Fibroblast of lung (primary cell): ENCODE results near the gene B4GALT6.

ENCODE experiments used
- EZH2 ChIP-seq: IDR thresholded peaks from 2 replicates; pipeline ENCODE4 v1.5.1; 2012; ENCODE audit warnings: low read length, control low read depth, mild to moderate bottlenecking; ENCODE audit errors: missing control alignments
- TF ChIP-seq, protein P1 (sequence below), 2 donors: IDR thresholded peaks in 1 of 2; conservative IDR thresholded peaks in 1 of 2; 1 replicate in 1 of 2; 2 replicates in 1 of 2; pipeline ENCODE4 v1.5.1; 2011 to 2012; ENCODE audit warnings: low read length in 2 of 2, control low read depth in 1 of 2, inconsistent platforms in 1 of 2, low read depth in 1 of 2, mild to moderate bottlenecking in 1 of 2

DNA sequence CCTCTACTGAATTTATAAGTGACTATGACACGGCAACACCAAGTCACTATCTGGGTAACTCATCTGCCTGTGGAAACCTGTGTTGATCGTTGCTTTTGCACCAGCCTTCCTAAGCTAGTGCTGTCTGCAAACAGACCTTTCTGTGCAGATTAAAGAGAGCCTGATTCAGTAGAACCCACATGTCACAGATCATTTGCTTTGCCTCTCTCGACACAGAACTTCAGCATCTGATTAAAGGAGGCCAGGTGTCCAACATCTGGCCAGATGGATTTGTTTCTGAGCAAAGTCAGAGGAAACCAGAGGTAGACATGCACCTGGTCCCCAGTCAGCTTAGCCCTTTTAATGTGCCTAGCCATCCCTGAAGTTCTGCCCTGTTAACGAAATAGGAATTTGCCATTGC lies 107.7 kb downstream of the B4GALT6 start:
- TF ChIP-seq, protein P1, sequence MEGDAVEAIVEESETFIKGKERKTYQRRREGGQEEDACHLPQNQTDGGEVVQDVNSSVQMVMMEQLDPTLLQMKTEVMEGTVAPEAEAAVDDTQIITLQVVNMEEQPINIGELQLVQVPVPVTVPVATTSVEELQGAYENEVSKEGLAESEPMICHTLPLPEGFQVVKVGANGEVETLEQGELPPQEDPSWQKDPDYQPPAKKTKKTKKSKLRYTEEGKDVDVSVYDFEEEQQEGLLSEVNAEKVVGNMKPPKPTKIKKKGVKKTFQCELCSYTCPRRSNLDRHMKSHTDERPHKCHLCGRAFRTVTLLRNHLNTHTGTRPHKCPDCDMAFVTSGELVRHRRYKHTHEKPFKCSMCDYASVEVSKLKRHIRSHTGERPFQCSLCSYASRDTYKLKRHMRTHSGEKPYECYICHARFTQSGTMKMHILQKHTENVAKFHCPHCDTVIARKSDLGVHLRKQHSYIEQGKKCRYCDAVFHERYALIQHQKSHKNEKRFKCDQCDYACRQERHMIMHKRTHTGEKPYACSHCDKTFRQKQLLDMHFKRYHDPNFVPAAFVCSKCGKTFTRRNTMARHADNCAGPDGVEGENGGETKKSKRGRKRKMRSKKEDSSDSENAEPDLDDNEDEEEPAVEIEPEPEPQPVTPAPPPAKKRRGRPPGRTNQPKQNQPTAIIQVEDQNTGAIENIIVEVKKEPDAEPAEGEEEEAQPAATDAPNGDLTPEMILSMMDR (conservative IDR thresholded peaks at IDR 0.05 in 1 of 2, IDR thresholded peaks at IDR 0.05 in 1 of 2; ENCODE audit: low read depth in 1 of 2, low read length in 2 of 2), result no peak
- no peak for TF ChIP-seq EZH2
